OCI-LY1 (cell line): ENCODE data around the gene NTMT2.

Source experiments
- H2AFZ ChIP-seq: fragments of 200-600 bp; sonication (generic), shearing (Covaris generic); 2 replicates; pipeline ENCODE4 v1.6.0; 2014; ENCODE audit warnings: antibody characterized with exemption, mild to moderate bottlenecking, low read length
- H3F3A ChIP-seq: fragments of 200-600 bp; sonication (generic), shearing (Covaris generic); 2 replicates; pipeline ENCODE4 v1.6.0; 2014; ENCODE audit warnings: mild to moderate bottlenecking, antibody characterized with exemption, low read length, moderate library complexity; ENCODE audit not compliant: insufficient read depth
- H3K27ac ChIP-seq: fragments of 200-600 bp; sonication (generic); 2 replicates; pipeline ENCODE4 v1.5.1; 2014; ENCODE audit warnings: low read length, mixed run types, mild to moderate bottlenecking, low read depth; ENCODE audit not compliant: poor library complexity, severe bottlenecking
- H3K27me3 ChIP-seq: fragments of 200-600 bp; sonication (generic); 2 replicates; pipeline ENCODE4 v1.6.0; 2014; ENCODE audit warnings: antibody characterized with exemption, mild to moderate bottlenecking, low read length, moderate library complexity; ENCODE audit not compliant: insufficient read depth
- H3K36me3 ChIP-seq: fragments of 200-600 bp; sonication (generic); 2 replicates; pipeline ENCODE4 v1.6.1; 2014; ENCODE audit warnings: mild to moderate bottlenecking, antibody characterized with exemption, low read length, moderate library complexity, mixed read lengths; ENCODE audit not compliant: insufficient read depth
- H3K4me1 ChIP-seq: fragments of 200-600 bp; sonication (generic); 2 replicates; pipeline ENCODE4 v1.5.1; 2014; ENCODE audit warnings: mild to moderate bottlenecking, low read length, moderate library complexity; ENCODE audit not compliant: insufficient read depth, severe bottlenecking
- H3K4me2 ChIP-seq: fragments of 200-600 bp; sonication (generic), shearing (Covaris generic); 2 replicates; pipeline ENCODE4 v1.6.1; 2014; ENCODE audit warnings: low read length
- H3K4me3 ChIP-seq: fragments of 200-600 bp; sonication (generic); 2 replicates; pipeline ENCODE4 v1.5.1; 2014; ENCODE audit warnings: low read length, low read depth, mild to moderate bottlenecking, mixed read lengths; ENCODE audit not compliant: poor library complexity, severe bottlenecking
- H3K79me2 ChIP-seq: fragments of 200-600 bp; shearing (Covaris generic); 2 replicates; pipeline ENCODE4 v1.6.1; 2016; ENCODE audit warnings: mixed run types, low read length, mixed read lengths; ENCODE audit not compliant: insufficient read depth
- H3K9ac ChIP-seq: fragments of 200-600 bp; sonication (generic), shearing (Covaris generic); 2 replicates; pipeline ENCODE4 v1.6.1; 2014; ENCODE audit warnings: mild to moderate bottlenecking, low read length, mixed read lengths
- H3K9me2 ChIP-seq: fragments of 200-600 bp; sonication (generic), shearing (Covaris generic); 2 replicates; pipeline ENCODE4 v1.6.1; 2014; ENCODE audit warnings: low read depth, mild to moderate bottlenecking, low read length, mixed read lengths
- H3K9me3 ChIP-seq: fragments of 200-600 bp; shearing (Covaris generic); 2 replicates; pipeline ENCODE4 v1.6.1; 2014; ENCODE audit warnings: low read length, mixed read lengths
- H4K20me1 ChIP-seq: fragments of 200-600 bp; sonication (generic), shearing (Covaris generic); 2 replicates; pipeline ENCODE4 v1.6.0; 2016; ENCODE audit warnings: mild to moderate bottlenecking, low read length; ENCODE audit not compliant: insufficient read depth
- CTCF ChIP-seq: fragments of 200-600 bp; sonication (generic), shearing (Covaris generic); IDR thresholded peaks from 2 replicates; pipeline ENCODE4 v1.5.1; 2017; ENCODE audit warnings: mild to moderate bottlenecking, antibody characterized with exemption, low read length, moderate library complexity, mixed read lengths
- EZH2 ChIP-seq: fragments of 200-600 bp; sonication (generic), shearing (Covaris generic); IDR thresholded peaks from 2 replicates; pipeline ENCODE4 v1.8.0; 2017; ENCODE audit warnings: borderline replicate concordance, mixed run types, mild to moderate bottlenecking, antibody characterized with exemption, low read length, moderate library complexity, mixed read lengths

NTMT2 gene

GRCh38 chr1:170140371-170140770 is 5.4 kb upstream of the NTMT2 start:
- TF ChIP-seq CTCF, result no peak
- TF ChIP-seq EZH2, result no peak
- no peaks in the 10 kb centered on the region for H3F3A ChIP-seq
- H3K27me3 ChIP-seq, result no peaks in the 10 kb centered on the region
- H3K4me2 ChIP-seq, result no peak overlapping the region
- no peak overlapping the region for H3K27ac ChIP-seq
- H3K9ac ChIP-seq, result no peak overlapping the region
- no peak overlapping the region for H2AFZ ChIP-seq
- no peaks in the 10 kb centered on the region for H3K36me3 ChIP-seq
- no peaks in the 10 kb centered on the region for H3K9me3 ChIP-seq
- no peaks in the 10 kb centered on the region for H3K4me1 ChIP-seq
- no peaks in the 10 kb centered on the region for H3K9me2 ChIP-seq
- no peak overlapping the region for H3K4me3 ChIP-seq
- no peaks in the 10 kb centered on the region for H3K79me2 ChIP-seq
- H4K20me1 ChIP-seq, result no peaks in the 10 kb centered on the region

GRCh38 chr1:170145061-170145460 is 698 bp upstream of the NTMT2 start:
- no peaks in the 10 kb centered on the region for H3K9me2 ChIP-seq
- H3K4me3 ChIP-seq, result no peak overlapping the region
- H4K20me1 ChIP-seq, result no peaks in the 10 kb centered on the region
- H3K36me3 ChIP-seq, result no peaks in the 10 kb centered on the region
- no peaks in the 10 kb centered on the region for H3K27me3 ChIP-seq
- TF ChIP-seq CTCF (no peak), EZH2 (no peak)
- H3K27ac ChIP-seq, result no peak overlapping the region
- no peak overlapping the region for H2AFZ ChIP-seq
- H3K9ac ChIP-seq, result no peak overlapping the region
- H3K9me3 ChIP-seq, result no peaks in the 10 kb centered on the region
- H3K4me1 ChIP-seq, result no peaks in the 10 kb centered on the region
- no peaks in the 10 kb centered on the region for H3K79me2 ChIP-seq
- H3F3A ChIP-seq, result no peaks in the 10 kb centered on the region
- H3K4me2 ChIP-seq, result no peak overlapping the region

- no peaks in the 10 kb centered on the region for H3K9me3 ChIP-seq
These were observed 1.0 kb downstream of the NTMT2 start for GRCh38 chr1:170146720-170147263.

More at GRCh38 chr1:170146720-170147263, 1.0 kb downstream of the NTMT2 start:
- H3K79me2 ChIP-seq, result no peaks in the 10 kb centered on the region
- no peaks in the 10 kb centered on the region for H3K36me3 ChIP-seq
- H3K9ac ChIP-seq, result no peak overlapping the region
- no peaks in the 10 kb centered on the region for H3K4me1 ChIP-seq
- no peak overlapping the region for H2AFZ ChIP-seq
- no peaks in the 10 kb centered on the region for H3K27me3 ChIP-seq
- H3F3A ChIP-seq, result no peaks in the 10 kb centered on the region
- TF ChIP-seq CTCF (no peak), EZH2 (no peak)
- H3K9me2 ChIP-seq, result no peaks in the 10 kb centered on the region
- no peak overlapping the region for H3K4me3 ChIP-seq
- H3K27ac ChIP-seq, result no peak overlapping the region
- no peak overlapping the region for H3K4me2 ChIP-seq
- H4K20me1 ChIP-seq, result no peaks in the 10 kb centered on the region
